ENCODE data around the gene CMA1.

Gene CMA1

GRCh38 chr14:24465368-24465767 lies 42.7 kb downstream of the CMA1 start:
- no peak for DNase-seq

- no peak for DNase-seq
These were observed 43.9 kb downstream of the CMA1 start for GRCh38 chr14:24463884-24464785.

DNA sequence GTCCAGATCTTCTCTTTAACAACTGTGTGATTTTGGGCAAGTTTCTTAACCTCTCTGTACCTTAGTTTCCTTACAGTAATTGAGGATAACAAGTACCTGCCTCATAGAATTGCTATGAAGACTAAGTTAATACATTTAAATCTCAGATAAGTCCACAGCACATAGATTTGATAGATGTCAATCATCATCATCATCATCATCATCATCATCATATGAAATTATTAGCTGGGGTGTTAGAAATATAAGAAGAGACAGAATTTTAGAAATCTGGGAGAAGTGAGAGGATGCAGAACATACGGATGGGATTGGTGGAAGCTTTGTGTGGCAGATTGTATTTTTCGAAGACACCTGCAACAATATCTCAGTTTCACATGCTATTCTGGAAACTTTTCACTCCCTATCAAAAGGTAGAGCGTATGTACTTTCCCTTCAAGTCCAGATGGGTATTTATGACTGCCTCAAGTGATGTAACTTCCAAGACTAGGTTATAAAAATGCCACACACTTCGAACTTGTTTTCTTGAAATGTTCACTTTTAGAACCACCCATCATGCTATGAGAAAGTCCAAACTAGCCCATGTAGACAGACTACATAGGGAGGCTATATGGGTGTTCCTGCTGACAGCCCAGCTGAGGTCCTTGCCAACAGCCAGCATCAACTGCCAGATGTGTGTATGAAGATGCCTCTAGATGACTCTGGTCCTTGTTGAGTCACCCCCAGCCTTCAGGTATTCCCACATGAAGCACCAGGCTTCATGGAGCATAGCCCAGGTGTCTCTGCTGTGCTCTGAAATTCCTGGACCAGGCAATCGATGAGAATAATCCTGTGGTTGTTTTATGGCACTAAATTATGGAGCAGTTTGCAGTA lies 44.8 kb downstream of the CMA1 start:
- no peak for DNase-seq

- no peak for DNase-seq
These were observed 46.7 kb downstream of the CMA1 start for GRCh38 chr14:24461336-24461735.

- no peak for DNase-seq
These were observed 48.7 kb downstream of the CMA1 start for GRCh38 chr14:24459331-24459730.

DNA sequence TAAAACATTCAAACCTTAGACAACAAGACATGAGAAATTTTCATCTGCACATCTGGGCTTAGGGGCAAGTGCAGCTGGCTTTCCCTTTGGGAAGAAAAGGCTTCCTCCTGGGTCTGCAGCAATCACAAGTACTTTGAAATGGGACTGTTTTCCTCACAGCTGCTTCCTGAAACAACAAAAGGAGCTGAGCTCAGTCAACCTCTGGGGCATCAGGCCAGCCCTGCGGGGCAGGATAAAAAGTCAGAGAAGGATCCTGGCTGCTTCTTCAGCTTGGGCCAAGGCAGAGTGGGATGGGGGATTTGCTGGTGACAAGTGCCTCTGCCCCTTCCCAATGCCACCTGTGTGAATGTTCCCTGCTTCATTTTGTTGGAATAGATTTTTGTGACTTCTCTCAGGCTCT lies 49.3 kb downstream of the CMA1 start:
- no peak for DNase-seq

GRCh38 chr14:24456980-24457379 lies 51.1 kb downstream of the CMA1 start:
- no peak for DNase-seq
